A549 (cell line): ENCODE data around the gene SBF2.

ENCODE experiments used
- BHLHE40 ChIP-seq: IDR thresholded peaks from 2 replicates; pipeline ENCODE4 v1.6.1; 2012; ENCODE audit warnings: low read depth, low read length, inconsistent platforms
- CEBPB ChIP-seq, 2 experiments: fragments of >200 bp in 1 of 2; sonication (Bioruptor Twin) in 1 of 2; formaldehyde crosslinking in 1 of 2; IDR thresholded peaks; 2 replicates each; pipeline ENCODE4 v1.6.1; 2012 to 2016
- CHD2 ChIP-seq: fragments of 150-350 bp; IDR thresholded peaks from 2 replicates; pipeline ENCODE4 v1.6.1; 2014; ENCODE audit warnings: low read length; ENCODE audit not compliant: partially characterized antibody
- CTCF ChIP-seq: fragments of >200 bp; sonication (Bioruptor Twin); formaldehyde crosslinking; IDR thresholded peaks from 3 replicates; pipeline ENCODE4 v1.5.1; 2016
- FOSL2 ChIP-seq, 2 experiments: fragments of 450-650 bp in 1 of 2; fragments of >200 bp in 1 of 2; sonication (Bioruptor Twin) in 1 of 2; formaldehyde crosslinking; IDR thresholded peaks; 2 replicates each; pipeline versions ENCODE4 v1.5.0 to v1.6.1; 2016 to 2020; ENCODE audit warnings: mild to moderate bottlenecking in 1 of 2, moderate library complexity in 1 of 2
- FOXS1 ChIP-seq: fragments of 250-450 bp; sonication (Bioruptor Pico); IDR thresholded peaks from 2 replicates; pipeline ENCODE4 v1.5.0; 2020; ENCODE audit warnings: mild to moderate bottlenecking, moderate library complexity
- HDAC2 ChIP-seq: fragments of 200-600 bp; sonication (generic); IDR thresholded peaks from 2 replicates; pipeline ENCODE4 v1.6.1; 2016
- MYC ChIP-seq: IDR thresholded peaks from 2 replicates; pipeline ENCODE4 v1.6.1; 2012; ENCODE audit warnings: mild to moderate bottlenecking, inconsistent platforms, low read length, improper control_type of control experiment, borderline replicate concordance
- POLR2A ChIP-seq: IDR thresholded peaks from 2 replicates; pipeline ENCODE4 v1.6.1; 2012; ENCODE audit warnings: mild to moderate bottlenecking, low read length
- RAD21 ChIP-seq, 2 experiments: fragments of >200 bp in 1 of 2; sonication (Bioruptor Twin) in 1 of 2; formaldehyde crosslinking in 1 of 2; IDR thresholded peaks in 1 of 2; conservative IDR thresholded peaks in 1 of 2; 2 replicates in 1 of 2; 3 replicates in 1 of 2; pipeline ENCODE4 v1.6.1; 2012 to 2018; ENCODE audit warnings: inconsistent platforms in 1 of 2
- RFX5 ChIP-seq: fragments of 450-650 bp; IDR thresholded peaks from 2 replicates; pipeline ENCODE4 v1.7.1; 2014; ENCODE audit warnings: antibody characterized with exemption, mild to moderate bottlenecking, moderate library complexity
- RNF2 ChIP-seq: fragments of 200-600 bp; sonication (generic); IDR thresholded peaks from 2 replicates; pipeline ENCODE4 v1.6.1; 2016; ENCODE audit warnings: low read depth, mild to moderate bottlenecking, antibody characterized with exemption, moderate library complexity, borderline replicate concordance
- TP53 ChIP-seq: fragments of 250-450 bp; sonication (Bioruptor Pico); IDR thresholded peaks from 2 replicates; pipeline ENCODE4 v1.5.0; 2021; ENCODE audit warnings: mild to moderate bottlenecking, moderate library complexity
- TF ChIP-seq, protein P1 (sequence below): fragments of 200-600 bp; sonication (generic); IDR thresholded peaks from 2 replicates; pipeline ENCODE4 v1.6.1; 2016; ENCODE audit warnings: antibody characterized with exemption, mild to moderate bottlenecking, moderate library complexity

DNA sequence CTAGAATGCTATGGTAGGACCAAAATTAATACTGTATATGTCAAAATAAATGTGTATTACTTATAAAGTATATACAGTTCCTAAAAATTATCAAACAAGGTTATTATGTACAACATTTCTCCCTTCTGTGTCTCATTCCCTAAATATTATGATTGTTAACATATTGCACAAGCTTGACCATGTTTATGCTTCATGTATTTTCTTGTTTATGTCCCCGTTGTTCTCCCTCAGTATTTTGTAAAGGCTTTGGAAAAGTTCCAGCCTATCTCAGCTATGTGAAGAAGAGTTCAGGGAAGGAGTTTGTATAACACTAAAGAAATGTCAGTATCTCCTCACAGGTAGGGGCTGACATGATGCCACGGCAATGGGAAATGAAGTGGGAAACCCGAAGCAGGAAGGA is 30.5 kb upstream of the SBF2 start:
- TF ChIP-seq CEBPB (IDR thresholded peaks at IDR 0.05) (no peak), HDAC2 (no peak), RAD21 (conservative IDR thresholded peaks at IDR 0.05 in 1 of 2, IDR thresholded peaks at IDR 0.05 in 1 of 2) (no peak), CTCF (no peak), RFX5 (no peak), FOXS1 (CRISPR knock-in tag) (no peak), MYC (no peak), FOSL2 (IDR thresholded peaks at IDR 0.05) (no peak), FOSL2 (CRISPR knock-in tag; IDR thresholded peaks at IDR 0.05) (no peak), CHD2 (no peak), TP53 (CRISPR knock-in tag) (no peak), BHLHE40 (no peak), RNF2 (no peak), POLR2A (no peak)
- TF ChIP-seq, protein P1, sequence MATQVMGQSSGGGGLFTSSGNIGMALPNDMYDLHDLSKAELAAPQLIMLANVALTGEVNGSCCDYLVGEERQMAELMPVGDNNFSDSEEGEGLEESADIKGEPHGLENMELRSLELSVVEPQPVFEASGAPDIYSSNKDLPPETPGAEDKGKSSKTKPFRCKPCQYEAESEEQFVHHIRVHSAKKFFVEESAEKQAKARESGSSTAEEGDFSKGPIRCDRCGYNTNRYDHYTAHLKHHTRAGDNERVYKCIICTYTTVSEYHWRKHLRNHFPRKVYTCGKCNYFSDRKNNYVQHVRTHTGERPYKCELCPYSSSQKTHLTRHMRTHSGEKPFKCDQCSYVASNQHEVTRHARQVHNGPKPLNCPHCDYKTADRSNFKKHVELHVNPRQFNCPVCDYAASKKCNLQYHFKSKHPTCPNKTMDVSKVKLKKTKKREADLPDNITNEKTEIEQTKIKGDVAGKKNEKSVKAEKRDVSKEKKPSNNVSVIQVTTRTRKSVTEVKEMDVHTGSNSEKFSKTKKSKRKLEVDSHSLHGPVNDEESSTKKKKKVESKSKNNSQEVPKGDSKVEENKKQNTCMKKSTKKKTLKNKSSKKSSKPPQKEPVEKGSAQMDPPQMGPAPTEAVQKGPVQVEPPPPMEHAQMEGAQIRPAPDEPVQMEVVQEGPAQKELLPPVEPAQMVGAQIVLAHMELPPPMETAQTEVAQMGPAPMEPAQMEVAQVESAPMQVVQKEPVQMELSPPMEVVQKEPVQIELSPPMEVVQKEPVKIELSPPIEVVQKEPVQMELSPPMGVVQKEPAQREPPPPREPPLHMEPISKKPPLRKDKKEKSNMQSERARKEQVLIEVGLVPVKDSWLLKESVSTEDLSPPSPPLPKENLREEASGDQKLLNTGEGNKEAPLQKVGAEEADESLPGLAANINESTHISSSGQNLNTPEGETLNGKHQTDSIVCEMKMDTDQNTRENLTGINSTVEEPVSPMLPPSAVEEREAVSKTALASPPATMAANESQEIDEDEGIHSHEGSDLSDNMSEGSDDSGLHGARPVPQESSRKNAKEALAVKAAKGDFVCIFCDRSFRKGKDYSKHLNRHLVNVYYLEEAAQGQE, result no peak
